GM23338 (cell line): ENCODE results near the gene GATAD2A.

ENCODE experiments used
- CREB1 ChIP-seq: fragments of 250-450 bp; sonication (Bioruptor Pico); IDR thresholded peaks from 2 replicates; pipeline ENCODE4 v1.5.0; 2020; ENCODE audit warnings: low read depth, mild to moderate bottlenecking, moderate library complexity
- CTCF ChIP-seq, 2 experiments: fragments of 200-600 bp in 1 of 2; sonication (generic) in 1 of 2; conservative IDR thresholded peaks; 2 replicates each; pipeline versions ENCODE4 v1.5.1 to v1.6.1; 2016 to 2017; ENCODE audit warnings: antibody characterized with exemption in 2 of 2, low read depth in 2 of 2, mild to moderate bottlenecking in 2 of 2, moderate library complexity in 1 of 2
- ETS1 ChIP-seq: IDR thresholded peaks from 2 replicates; pipeline ENCODE4 v1.6.1; 2016; ENCODE audit warnings: antibody characterized with exemption
- EZH2 ChIP-seq: fragments of 200-600 bp; sonication (generic); IDR thresholded peaks from one replicate; pipeline ENCODE4 v1.8.0; 2017; ENCODE audit warnings: antibody characterized with exemption, mild to moderate bottlenecking, low read depth; ENCODE audit not compliant: unreplicated experiment
- EZH2phosphoT487 ChIP-seq: fragments of 200-600 bp; sonication (generic); IDR thresholded peaks from one replicate; pipeline ENCODE4 v1.8.1; 2018; ENCODE audit warnings: antibody characterized with exemption; ENCODE audit not compliant: unreplicated experiment
- JUNB ChIP-seq: IDR thresholded peaks from one replicate; pipeline ENCODE4 v1.6.1; 2016; ENCODE audit warnings: antibody characterized with exemption; ENCODE audit not compliant: unreplicated experiment
- NANOG ChIP-seq: IDR thresholded peaks from 2 replicates; pipeline ENCODE4 v1.6.1; 2016; ENCODE audit warnings: antibody characterized with exemption, borderline replicate concordance
- POLR2AphosphoS5 ChIP-seq: IDR thresholded peaks from 2 replicates; pipeline ENCODE4 v1.6.1; 2016; ENCODE audit warnings: antibody characterized with exemption, low read depth
- REST ChIP-seq: IDR thresholded peaks from one replicate; pipeline ENCODE4 v1.6.1; 2018; ENCODE audit warnings: antibody characterized with exemption; ENCODE audit not compliant: unreplicated experiment
- STAT1 ChIP-seq: IDR thresholded peaks from one replicate; pipeline ENCODE4 v1.6.1; 2016; ENCODE audit warnings: antibody characterized with exemption; ENCODE audit not compliant: unreplicated experiment
- ZNF114 ChIP-seq: fragments of 250-450 bp; sonication (Bioruptor Pico); IDR thresholded peaks from 2 replicates; pipeline ENCODE4 v1.5.0; 2020; ENCODE audit warnings: mild to moderate bottlenecking, moderate library complexity
- ZNF331 ChIP-seq: fragments of 250-450 bp; sonication (Bioruptor Pico); IDR thresholded peaks from 2 replicates; pipeline ENCODE4 v1.5.0; 2020; ENCODE audit warnings: low read depth, mild to moderate bottlenecking, moderate library complexity
- ZNF462 ChIP-seq: fragments of 250-450 bp; sonication (Bioruptor Pico); IDR thresholded peaks from 2 replicates; pipeline ENCODE4 v1.5.0; 2020; ENCODE audit warnings: mild to moderate bottlenecking, moderate library complexity

- TF ChIP-seq CTCF (conservative IDR thresholded peaks at IDR 0.05; ENCODE audit: low read depth in 2 of 2) (no peak), ZNF331 (CRISPR knock-in tag) (no peak), CREB1 (CRISPR knock-in tag) (no peak), EZH2 (no peak), POLR2AphosphoS5 (no peak), JUNB (no peak), ZNF114 (CRISPR knock-in tag) (no peak), REST (no peak), EZH2phosphoT487 (no peak), ZNF462 (no peak), ETS1 (no peak), STAT1 (no peak), NANOG (no peak)
These were observed 143.7 kb downstream of the GATAD2A start for GRCh38 chr19:19548915-19549759.
